SK-N-SH (cell line): ENCODE measurements around the gene SLC4A8. TPM values are rescaled to one million over a fixed set of nuclear protein-coding genes. Genes with fewer than 3 reads are reported as not detected.

Experiments used
- CTCF ChIA-PET: fragments of 300-600, 350-600 bp; formaldehyde crosslinking; extraction: SDS; loops from one replicate; lab custom pipeline; 2021; lab: Yijun Ruan, JAX
- POLR2A ChIA-PET: fragments of 350-600 bp; sonication (Branson Sonifier 250); formaldehyde crosslinking; extraction: SDS; loops from one replicate; lab custom pipeline; 2020; ENCODE audit warnings: antibody characterized with exemption, inconsistent platforms; lab: Yijun Ruan, JAX
- DNase-seq: peaks from one replicate; pipeline ENCODE4 v3.0.0; 2012
- H2AFZ ChIP-seq: fragments of 200-600 bp; sonication (generic); 2 replicates; pipeline ENCODE4 v1.8.1; 2016; ENCODE audit warnings: antibody characterized with exemption, mild to moderate bottlenecking, low read depth
- H3F3A ChIP-seq: fragments of 200-600 bp; sonication (generic); replicated peaks from 2 replicates; pipeline ENCODE3; 2016; ENCODE audit warnings: antibody characterized with exemption, mild to moderate bottlenecking; ENCODE audit not compliant: insufficient read depth
- H3K27ac ChIP-seq, 2 experiments: fragments of 200-500 bp in 1 of 2; fragments of 200-600 bp in 1 of 2; sonication (Bioruptor generic) in 1 of 2; sonication (generic), shearing (Covaris generic) in 1 of 2; 2 replicates each; pipeline versions ENCODE4 v1.5.1 to v1.6.1; 2014 to 2016; ENCODE audit warnings: low read depth in 2 of 2, inconsistent platforms in 1 of 2, low read length in 1 of 2, mild to moderate bottlenecking in 1 of 2, mixed read lengths in 1 of 2
- H3K27me3 ChIP-seq: fragments of 200-600 bp; sonication (generic), shearing (Covaris generic); 2 replicates; pipeline ENCODE4 v1.6.1; 2016; ENCODE audit warnings: mixed run types; ENCODE audit not compliant: insufficient read depth
- H3K36me3 ChIP-seq, 2 experiments: fragments of 200-500 bp in 1 of 2; fragments of 200-600 bp in 1 of 2; sonication (Bioruptor generic) in 1 of 2; sonication (generic) in 1 of 2; replicated peaks in 1 of 2; 2 replicates each; pipeline versions ENCODE3 to v1.5.1; 2014 to 2016; ENCODE audit warnings: low read length in 1 of 2, mild to moderate bottlenecking in 1 of 2; ENCODE audit not compliant: insufficient read depth in 2 of 2, control insufficient read depth in 1 of 2
- H3K4me1 ChIP-seq, 2 experiments: fragments of 200-500 bp in 1 of 2; fragments of 200-600 bp in 1 of 2; sonication (Bioruptor generic) in 1 of 2; sonication (generic), shearing (Covaris generic) in 1 of 2; 2 replicates each; pipeline versions ENCODE4 v1.5.1 to v1.6.1; 2014 to 2016; ENCODE audit warnings: low read depth in 1 of 2, low read length in 1 of 2, mixed run types in 1 of 2; ENCODE audit not compliant: insufficient read depth in 2 of 2, control insufficient read depth in 1 of 2
- H3K4me2 ChIP-seq: fragments of 200-600 bp; sonication (generic), shearing (Covaris generic); 2 replicates; pipeline ENCODE4 v1.6.1; 2017; ENCODE audit warnings: mixed run types
- H3K4me3 ChIP-seq, 2 experiments: fragments of 200-500 bp in 1 of 2; fragments of 200-600 bp in 1 of 2; sonication (Bioruptor generic) in 1 of 2; sonication (generic), shearing (Covaris generic) in 1 of 2; 2 replicates each; pipeline versions ENCODE4 v1.5.1 to v1.8.1; 2014 to 2016; ENCODE audit warnings: low read depth in 2 of 2, inconsistent platforms in 1 of 2, low read length in 1 of 2, mild to moderate bottlenecking in 1 of 2, mixed read lengths in 1 of 2, moderate library complexity in 1 of 2
- H3K79me2 ChIP-seq: fragments of 200-600 bp; sonication (generic); 2 replicates; pipeline ENCODE4 v1.8.1; 2017; ENCODE audit warnings: mild to moderate bottlenecking; ENCODE audit not compliant: insufficient read depth
- H3K9ac ChIP-seq: fragments of 200-600 bp; sonication (generic); 2 replicates; pipeline ENCODE4 v1.6.1; 2017; ENCODE audit warnings: mixed run types
- H3K9me2 ChIP-seq: fragments of 200-600 bp; sonication (generic); 2 replicates; pipeline ENCODE4 v1.6.1; 2017; ENCODE audit warnings: mixed run types
- H3K9me3 ChIP-seq: fragments of 200-600 bp; sonication (generic); 2 replicates; pipeline ENCODE4 v1.6.1; 2017; ENCODE audit warnings: mixed run types, mild to moderate bottlenecking, moderate library complexity
- H4K20me1 ChIP-seq: fragments of 200-600 bp; sonication (generic); 2 replicates; pipeline ENCODE4 v1.6.1; 2017; ENCODE audit warnings: mild to moderate bottlenecking, mixed run types; ENCODE audit not compliant: insufficient read depth
- CTCF ChIP-seq: fragments of 200-600 bp; sonication (generic); IDR thresholded peaks from 2 replicates; pipeline ENCODE4 v1.6.1; 2017; ENCODE audit warnings: antibody characterized with exemption, mild to moderate bottlenecking, moderate library complexity
- ELF1 ChIP-seq: IDR thresholded peaks from 2 replicates; pipeline ENCODE4 v1.4.0; 2012
- EZH2phosphoT487 ChIP-seq: fragments of 200-600 bp; sonication (generic); IDR thresholded peaks from 2 replicates; pipeline ENCODE4 v1.6.1; 2017; ENCODE audit warnings: low read depth, mixed run types, mild to moderate bottlenecking, antibody characterized with exemption, moderate library complexity, borderline replicate concordance
- FOSL2 ChIP-seq: IDR thresholded peaks from 2 replicates; pipeline ENCODE4 v1.4.0; 2012; ENCODE audit warnings: low read depth, mild to moderate bottlenecking, moderate library complexity, borderline replicate concordance
- FOXM1 ChIP-seq: IDR thresholded peaks from 2 replicates; pipeline ENCODE4 v1.4.0; 2012; ENCODE audit warnings: low read depth, mild to moderate bottlenecking
- JUND ChIP-seq: IDR thresholded peaks from 2 replicates; pipeline ENCODE4 v1.4.0; 2012
- MAX ChIP-seq: IDR thresholded peaks from 2 replicates; pipeline ENCODE4 v1.4.0; 2012; ENCODE audit warnings: low read depth
- MEF2A ChIP-seq: IDR thresholded peaks from 2 replicates; pipeline ENCODE4 v1.4.0; 2012; ENCODE audit warnings: low read depth, borderline replicate concordance
- MXI1 ChIP-seq: IDR thresholded peaks from 2 replicates; pipeline ENCODE4 v1.6.1; 2012; ENCODE audit warnings: mild to moderate bottlenecking, low read depth, low read length, improper control_type of control experiment
- NFIC ChIP-seq: IDR thresholded peaks from 2 replicates; pipeline ENCODE4 v1.4.0; 2012; ENCODE audit warnings: borderline replicate concordance
- PBX3 ChIP-seq: IDR thresholded peaks from 2 replicates; pipeline ENCODE4; 2012
- RAD21 ChIP-seq: IDR thresholded peaks from 2 replicates; pipeline ENCODE4 v1.6.1; 2012; ENCODE audit warnings: mild to moderate bottlenecking, low read length
- RCOR1 ChIP-seq: fragments of 150-350 bp; IDR thresholded peaks from 2 replicates; pipeline ENCODE4 v1.6.1; 2017; ENCODE audit warnings: antibody characterized with exemption, low read length
- SIN3A ChIP-seq: IDR thresholded peaks from 2 replicates; pipeline ENCODE4 v1.6.1; 2012; ENCODE audit warnings: low read depth, mild to moderate bottlenecking, low read length, moderate library complexity, borderline replicate concordance
- TAF1 ChIP-seq: IDR thresholded peaks from 2 replicates; pipeline ENCODE4 v1.6.1; 2012; ENCODE audit warnings: low read depth, mild to moderate bottlenecking, low read length, moderate library complexity, borderline replicate concordance
- TCF12 ChIP-seq: IDR thresholded peaks from 2 replicates; pipeline ENCODE4 v1.4.0; 2012
- USF1 ChIP-seq: IDR thresholded peaks from 2 replicates; pipeline ENCODE4 v1.4.0; 2012; ENCODE audit warnings: low read depth, borderline replicate concordance
- YY1 ChIP-seq: IDR thresholded peaks from 2 replicates; pipeline ENCODE4 v1.4.0; 2012; ENCODE audit warnings: low read depth, mild to moderate bottlenecking
- ZBTB33 ChIP-seq: IDR thresholded peaks from 2 replicates; pipeline ENCODE4 v1.4.0; 2012; ENCODE audit warnings: low read depth, borderline replicate concordance
- WGBS: methylation state at CpG from one replicate; pipeline ENCODE4 v1.1.6; 2017; ENCODE audit warnings: low lambda C conversion rate; 5-methylcytosine and 5-hydroxymethylcytosine counted together
- polyA plus RNA-seq, 3 experiments: library from polyadenylated mRNA; depleted of rRNA; stranded (reverse); fragments of >200 nt; gene quantifications; 2 replicates each; pipeline ENCODE4 v1.2.3, GENCODE V29; 2012

SLC4A8 gene
- polyA plus RNA-seq, 1 of the 3 experiments (the other 2 are of a cell fraction) = 5.2 TPM

- Histone ChIP-seq H3K4me1 (no peaks in the 10 kb centered on the region), H3K9ac (no peak overlapping the region), H3K9me2 (no peaks in the 10 kb centered on the region), H2AFZ (no peak overlapping the region), H3K9me3 (no peaks in the 10 kb centered on the region), H3K27ac (no peak overlapping the region), H4K20me1 (no peaks in the 10 kb centered on the region), H3K36me3 (no peaks in the 10 kb centered on the region), H3K4me3 (no peak overlapping the region), H3K4me2 (no peak overlapping the region), H3K27me3 (no peaks in the 10 kb centered on the region), H3F3A (no peaks in the 10 kb centered on the region), H3K79me2 (no peaks in the 10 kb centered on the region)
- ChIA-PET POLR2A (no interaction called here), CTCF (interaction anchor here (1.2 to 2.5 kb wide), 3 partner anchors 11 to 126 kb away, joined by 4 to 9 read pairs (median 4); no protein-coding TSS in a partner anchor)
- TF ChIP-seq MXI1 (no peak), USF1 (no peak), JUND (no peak), TCF12 (no peak), RAD21 (no peak), ELF1 (no peak), ZBTB33 (no peak), MEF2A (no peak)
- 74% methylated on average over 6 of the region's 6 CpGs for WGBS
- no peak for DNase-seq
These were observed 123.0 kb downstream of the SLC4A8 start for GRCh38 chr12:51547606-51548005.

DNA sequence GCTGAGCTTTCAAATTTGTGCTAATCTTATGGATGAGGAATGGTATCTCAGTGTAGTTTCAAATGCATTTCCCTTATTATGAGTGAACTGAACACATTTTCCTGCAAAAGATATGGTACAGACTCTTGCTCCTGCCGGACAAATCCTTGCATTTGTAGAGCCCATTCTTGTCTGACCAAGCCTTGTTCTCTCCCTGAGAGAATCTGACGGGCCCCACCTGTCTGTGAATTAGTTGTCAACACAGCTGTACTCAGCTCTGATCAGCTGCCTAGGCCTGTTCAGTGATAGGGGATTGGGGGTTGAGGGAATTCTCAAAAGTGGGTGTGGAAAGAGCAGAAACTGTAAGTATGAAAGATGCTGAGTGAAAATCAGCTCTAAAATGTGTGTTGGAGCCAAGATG is 123.6 kb downstream of the SLC4A8 start:
- Histone ChIP-seq H3K9ac (no peak overlapping the region), H3K79me2 (no peaks in the 10 kb centered on the region), H3K9me3 (no peaks in the 10 kb centered on the region), H3K27me3 (no peaks in the 10 kb centered on the region), H3K36me3 (no peaks in the 10 kb centered on the region), H3K4me1 (no peaks in the 10 kb centered on the region), H3F3A (no peaks in the 10 kb centered on the region), H2AFZ (no peak overlapping the region), H3K27ac (no peak overlapping the region), H4K20me1 (no peaks in the 10 kb centered on the region), H3K4me2 (no peak overlapping the region), H3K4me3 (no peak overlapping the region), H3K9me2 (no peaks in the 10 kb centered on the region)
- no peak for DNase-seq
- TF ChIP-seq YY1 (no peak), FOSL2 (no peak), FOXM1 (no peak), EZH2phosphoT487 (no peak), PBX3 (no peak), RCOR1 (no peak), TCF12 (no peak), SIN3A (no peak), MEF2A (no peak), TAF1 (no peak), MAX (no peak), CTCF (no peak), NFIC (no peak), JUND (no peak)
- 77% methylated on average over 2 of the region's 2 CpGs for WGBS
- ChIA-PET CTCF (interaction anchor here (2.5 kb wide), 1 partner anchor 11 kb away, joined by 9 read pairs; no protein-coding TSS in a partner anchor), POLR2A (no interaction called here)
